Measurements from ENCODE around the gene INSIG1.

The INSIG1 gene

DNA sequence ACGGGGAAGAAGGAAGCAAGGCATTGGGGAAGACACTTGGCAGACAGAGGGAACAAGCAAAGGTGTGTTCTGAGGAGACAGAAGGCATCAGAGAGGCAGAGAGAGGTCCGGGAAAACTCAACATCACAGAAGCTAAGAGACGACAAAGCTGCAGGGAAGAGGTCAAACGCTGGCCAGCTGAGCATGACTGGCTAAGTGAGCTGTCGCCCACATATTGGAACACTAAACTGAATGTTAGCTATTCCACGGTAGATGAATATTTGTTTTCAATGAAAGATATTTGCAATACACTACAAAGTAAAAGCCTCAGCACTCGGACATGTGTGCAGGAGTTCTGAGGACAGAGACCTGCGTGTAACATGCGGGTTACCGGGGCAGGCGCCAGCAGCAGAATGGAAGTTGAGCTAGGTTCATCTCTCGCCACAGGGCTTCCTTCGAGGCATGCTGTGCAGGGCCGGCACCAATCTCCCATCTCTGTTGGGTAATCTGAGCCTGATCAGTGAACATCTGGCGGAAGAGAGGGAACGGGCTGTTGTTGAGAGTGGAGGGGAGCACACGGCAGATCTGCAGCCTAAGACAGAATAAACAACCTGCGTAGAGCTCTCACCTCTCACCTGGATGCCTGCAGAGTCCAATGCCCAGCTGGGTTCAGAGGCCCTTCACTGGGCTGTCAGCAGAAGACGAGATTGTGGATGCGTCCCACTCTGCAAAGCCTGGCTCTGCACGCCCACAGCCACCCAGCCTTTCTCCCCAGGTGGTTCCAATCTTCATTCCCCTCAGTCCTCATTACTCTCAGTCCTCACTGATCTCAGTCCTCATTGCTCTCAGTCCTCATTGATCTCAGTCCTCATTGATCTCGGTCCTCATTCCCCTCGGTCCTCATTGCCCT, 35.9 kb downstream of the INSIG1 start:
- no peak for DNase-seq

DNA sequence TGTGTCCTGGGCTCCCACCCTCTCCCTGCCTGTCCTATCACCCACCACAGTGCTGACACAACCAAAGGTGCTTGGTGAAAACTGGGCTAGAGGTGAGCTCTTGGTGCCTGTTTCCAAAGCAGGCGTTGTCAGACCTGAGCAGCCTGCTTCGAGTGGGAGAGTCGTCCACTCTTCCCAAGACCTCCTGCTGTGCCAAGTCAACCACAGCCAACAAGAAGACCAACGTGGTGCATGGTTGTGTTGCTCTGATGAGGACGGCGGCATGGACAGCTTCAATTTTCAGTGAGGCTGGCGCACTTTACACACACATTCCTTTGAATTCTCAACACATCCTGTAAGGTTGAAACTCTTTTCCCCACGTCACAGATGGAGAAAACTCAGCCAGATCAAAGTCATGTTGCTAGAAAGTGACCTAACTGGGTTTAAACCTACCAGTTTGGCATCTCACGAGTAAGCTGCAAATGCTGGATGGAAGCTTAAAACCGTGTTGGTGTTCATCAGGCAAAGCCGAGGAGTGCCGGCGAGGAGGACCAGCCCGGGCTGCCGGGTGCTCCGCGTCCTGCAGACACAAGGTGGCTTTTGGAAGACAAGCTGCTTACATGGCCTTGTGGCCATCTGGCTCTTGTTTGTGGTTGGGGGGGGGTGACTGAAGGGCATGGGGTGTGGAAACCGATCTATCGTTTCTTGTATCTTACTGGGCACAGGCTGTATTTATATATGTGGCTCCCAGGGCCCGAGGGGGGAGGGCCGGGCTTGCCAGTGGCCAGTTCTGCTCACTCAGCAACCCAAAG, 39.3 kb downstream of the INSIG1 start:
- no peak for DNase-seq

DNA sequence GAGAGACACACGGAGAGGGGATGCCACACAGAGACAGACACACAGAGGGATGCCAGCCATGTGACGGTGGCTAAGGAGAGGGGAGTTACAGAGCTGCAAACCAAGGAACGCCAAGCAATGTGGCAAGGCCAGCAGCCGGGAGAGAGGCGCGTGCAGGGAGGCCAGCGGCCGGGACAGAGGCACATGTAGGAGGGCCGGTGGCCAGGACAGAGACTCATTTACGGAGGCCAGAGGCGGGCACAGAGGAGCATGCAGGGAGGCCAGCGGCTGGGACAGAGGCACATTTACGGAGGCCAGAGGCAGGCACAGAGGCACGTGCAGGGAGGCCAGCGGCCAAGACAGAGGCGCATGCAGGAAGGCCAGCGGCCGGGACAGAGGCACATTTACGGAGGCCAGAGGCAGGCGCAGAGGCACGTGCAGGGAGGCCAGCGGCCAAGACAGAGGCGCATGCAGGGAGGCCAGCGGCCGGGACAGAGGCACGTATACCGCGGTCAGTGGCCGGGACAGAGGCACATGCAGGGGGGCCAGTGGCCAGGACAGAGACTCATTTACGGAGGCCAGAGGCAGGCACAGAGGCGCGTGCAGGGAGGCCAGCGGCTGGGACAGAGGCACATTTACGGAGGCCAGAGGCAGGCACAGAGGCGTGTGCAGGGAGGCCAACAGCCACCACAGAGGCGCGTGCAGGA, 40.4 kb downstream of the INSIG1 start:
- no peak for DNase-seq

DNA sequence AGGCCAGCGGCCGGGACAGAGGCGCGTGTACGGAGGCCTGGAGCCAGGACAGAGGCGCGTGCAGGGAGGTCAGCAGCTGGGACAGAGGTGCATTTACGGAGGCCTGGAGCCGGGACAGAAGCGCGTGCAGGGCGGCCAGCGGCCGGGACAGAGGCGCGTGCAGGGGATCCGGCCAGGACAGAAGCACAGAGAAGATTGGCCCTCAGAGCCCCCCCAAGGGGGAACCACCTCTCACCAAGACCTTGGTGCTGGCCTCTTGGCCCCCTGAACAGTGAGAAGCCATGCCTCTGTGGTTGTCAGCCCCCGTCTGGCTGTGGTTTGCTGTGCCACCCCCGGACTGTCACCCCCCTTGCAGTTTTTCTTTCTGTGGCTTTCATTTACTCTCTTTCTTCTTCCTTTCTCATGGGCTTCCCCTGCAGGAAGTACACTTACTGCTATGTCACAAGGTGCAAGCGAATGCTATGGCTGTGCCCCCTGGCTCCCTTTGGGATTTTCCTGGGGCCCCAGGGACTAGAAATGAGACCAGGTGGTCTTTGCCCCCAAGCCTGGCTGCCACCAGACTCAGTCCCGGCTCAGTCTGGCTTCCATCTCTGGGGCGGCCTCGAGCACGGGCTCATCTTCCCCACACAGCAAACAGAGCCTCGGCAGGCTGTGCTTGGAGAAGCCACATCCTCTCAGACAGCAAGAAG, 41.1 kb downstream of the INSIG1 start:
- no peak for DNase-seq

DNA sequence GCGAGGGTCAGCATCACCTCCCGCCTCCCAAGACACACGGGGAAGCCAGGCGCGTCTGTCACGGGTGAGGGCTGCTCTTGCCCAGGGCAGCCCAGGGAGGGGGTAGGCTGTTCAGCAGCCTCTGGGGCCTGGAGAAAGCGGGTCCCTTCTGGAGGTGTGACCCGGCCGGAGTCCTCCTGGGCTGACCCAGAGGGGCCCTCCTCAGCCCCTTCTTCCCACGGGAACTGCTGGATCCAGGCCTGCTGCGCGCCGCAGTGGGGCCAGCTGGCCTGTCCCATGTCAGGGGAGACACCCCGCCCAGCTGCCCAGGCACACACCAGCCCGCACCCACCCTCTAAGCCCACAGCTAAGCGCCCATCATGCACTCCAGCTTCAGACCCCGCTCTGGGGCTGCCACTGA, 41.8 kb downstream of the INSIG1 start:
- DNase-seq, result no peak

DNA sequence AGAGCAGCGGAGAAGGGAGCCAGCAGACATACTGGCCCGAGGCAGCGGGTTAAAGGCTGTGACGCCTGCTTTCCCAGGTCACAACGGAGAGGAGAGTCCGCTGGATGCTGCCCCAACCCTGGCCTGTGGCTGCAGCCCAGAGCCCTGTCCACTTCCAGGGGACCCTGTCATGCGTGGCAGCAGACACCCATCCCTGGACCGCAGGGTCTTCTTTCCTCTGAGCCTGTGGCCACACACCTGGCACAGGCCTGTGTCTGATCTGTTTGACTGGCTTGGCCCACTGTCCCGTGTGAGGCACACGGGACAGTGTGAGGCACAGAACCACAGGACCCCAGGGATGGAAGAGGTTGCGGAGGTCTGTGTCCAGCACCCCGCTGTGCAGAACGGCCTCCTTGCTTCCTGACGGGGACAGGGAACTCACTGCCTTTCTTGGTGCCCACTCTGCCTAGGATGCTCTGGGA, 42.4 kb downstream of the INSIG1 start:
- DNase-seq, result no peak

DNA sequence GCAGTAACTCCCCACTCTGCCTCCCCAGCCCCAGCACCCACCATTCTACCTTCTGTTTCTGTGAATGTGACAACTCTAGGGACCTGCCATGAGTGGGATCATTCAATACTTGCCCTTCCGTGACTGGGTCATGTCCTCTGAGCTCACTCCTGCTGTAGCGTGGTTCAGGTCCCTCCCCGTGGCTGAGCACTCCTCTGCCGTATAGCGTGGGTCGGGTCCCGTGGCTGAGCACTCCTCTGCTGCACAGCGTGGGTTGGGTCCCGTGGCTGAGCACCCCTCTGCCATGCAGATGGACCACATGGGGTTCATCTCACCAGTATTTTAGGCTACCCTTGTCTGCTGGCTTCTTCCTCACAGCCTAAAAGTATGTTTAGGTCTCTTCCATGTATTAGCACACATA, 43.0 kb downstream of the INSIG1 start:
- DNase-seq, result no peak

DNA sequence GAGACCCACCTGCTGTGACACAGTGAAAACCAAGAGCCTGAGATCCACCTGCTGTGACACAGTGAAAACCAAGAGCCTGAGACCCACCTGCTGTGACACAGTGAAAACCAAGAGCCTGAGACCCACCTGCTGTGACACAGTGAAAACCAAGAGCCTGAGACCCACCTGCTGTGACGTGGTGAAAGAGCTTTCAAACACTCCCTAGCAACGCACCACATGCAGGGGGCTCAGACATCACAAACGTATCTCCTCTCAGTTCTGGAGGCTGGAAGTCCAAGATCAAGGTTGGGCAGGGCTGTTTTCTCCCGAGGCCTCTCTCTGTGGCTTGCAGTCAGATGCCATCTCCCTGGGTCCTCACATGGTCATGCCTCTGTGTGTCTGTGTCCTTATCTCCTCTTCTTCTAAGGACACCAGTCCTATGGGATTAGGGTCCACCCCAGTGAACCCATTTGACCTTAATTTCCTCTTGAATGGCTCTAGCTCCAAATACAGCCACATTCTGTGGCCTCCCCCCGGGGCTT, 43.8 kb downstream of the INSIG1 start:
- no peak for DNase-seq

DNA sequence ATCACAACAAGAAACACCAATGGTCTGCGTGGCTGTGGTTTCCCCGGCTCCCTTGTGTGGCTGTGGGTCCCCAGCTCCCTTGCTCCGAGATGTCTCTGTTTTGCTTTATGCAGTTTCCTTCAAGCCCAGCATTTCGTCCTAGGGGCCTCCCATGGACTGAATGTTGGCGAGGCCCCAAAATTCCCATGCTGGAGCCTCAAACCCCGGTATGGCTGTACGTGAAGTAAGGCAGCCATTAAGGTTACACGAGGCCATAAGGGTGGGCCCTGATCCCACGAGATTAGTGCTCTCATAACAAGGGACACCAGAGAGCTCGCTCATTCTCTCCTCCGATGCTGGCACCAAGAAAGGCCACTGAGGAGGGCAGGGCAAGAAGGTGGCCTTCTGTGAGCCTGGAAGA, 44.6 kb downstream of the INSIG1 start:
- DNase-seq, result no peak

DNA sequence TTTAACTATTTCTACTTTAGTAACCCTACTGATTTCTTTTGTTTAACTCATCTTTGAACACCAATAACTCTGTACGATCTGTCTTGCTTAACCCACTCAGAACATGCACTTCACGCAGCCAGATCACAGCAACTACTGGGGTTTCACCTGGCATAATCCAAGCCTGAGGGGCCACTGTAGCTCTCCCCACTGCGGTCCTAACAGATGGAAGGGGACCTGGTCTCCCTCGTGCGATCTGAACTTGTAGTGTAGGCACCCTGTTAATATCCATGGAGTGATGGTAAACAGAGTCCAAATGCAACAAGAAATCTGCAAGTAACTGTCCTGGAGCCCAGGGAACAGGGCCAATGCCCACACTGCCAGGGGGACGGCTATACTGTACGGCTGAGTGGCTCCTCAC, 45.5 kb downstream of the INSIG1 start:
- DNase-seq, result no peak

DNA sequence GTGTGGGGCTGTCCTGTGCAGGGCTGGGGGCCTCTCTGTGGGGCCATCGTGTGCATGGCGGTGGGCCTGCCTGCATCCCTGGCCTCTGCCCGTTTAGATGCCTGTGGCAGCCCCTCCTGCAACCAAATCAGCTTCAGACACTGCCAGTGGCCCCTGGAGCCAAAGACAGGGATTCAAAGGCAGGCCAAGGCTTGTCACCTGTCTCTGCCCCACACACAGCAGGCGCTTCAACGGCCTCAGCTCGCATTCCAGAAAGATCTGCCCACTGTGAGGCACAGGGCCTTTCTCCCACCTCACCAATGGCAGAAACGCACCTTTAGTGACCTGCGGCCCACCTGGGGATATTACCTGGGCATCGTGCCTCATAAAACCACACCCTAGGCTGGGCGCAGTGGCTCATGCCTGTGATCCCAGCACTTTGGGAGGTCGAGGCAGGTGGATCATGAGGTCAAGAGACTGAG, 46.0 kb downstream of the INSIG1 start:
- DNase-seq, result no peak

DNA sequence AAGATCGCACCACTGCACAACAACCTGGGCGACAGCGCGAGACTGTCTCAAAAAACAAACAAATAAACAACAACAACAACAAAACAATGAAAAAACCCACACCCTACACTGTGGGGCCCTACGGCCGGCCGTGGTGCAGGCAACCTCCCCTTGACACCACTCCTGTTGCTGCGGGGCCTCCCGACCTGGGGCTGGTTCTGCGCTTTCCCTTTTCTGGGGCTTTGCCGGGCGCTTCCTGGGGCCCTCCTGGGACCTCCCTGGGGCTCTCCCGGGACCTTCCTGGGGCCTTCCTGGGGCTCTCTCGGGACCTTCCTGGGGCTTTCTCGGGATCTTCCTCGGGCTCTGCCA, 46.6 kb downstream of the INSIG1 start:
- DNase-seq, result no peak

DNA sequence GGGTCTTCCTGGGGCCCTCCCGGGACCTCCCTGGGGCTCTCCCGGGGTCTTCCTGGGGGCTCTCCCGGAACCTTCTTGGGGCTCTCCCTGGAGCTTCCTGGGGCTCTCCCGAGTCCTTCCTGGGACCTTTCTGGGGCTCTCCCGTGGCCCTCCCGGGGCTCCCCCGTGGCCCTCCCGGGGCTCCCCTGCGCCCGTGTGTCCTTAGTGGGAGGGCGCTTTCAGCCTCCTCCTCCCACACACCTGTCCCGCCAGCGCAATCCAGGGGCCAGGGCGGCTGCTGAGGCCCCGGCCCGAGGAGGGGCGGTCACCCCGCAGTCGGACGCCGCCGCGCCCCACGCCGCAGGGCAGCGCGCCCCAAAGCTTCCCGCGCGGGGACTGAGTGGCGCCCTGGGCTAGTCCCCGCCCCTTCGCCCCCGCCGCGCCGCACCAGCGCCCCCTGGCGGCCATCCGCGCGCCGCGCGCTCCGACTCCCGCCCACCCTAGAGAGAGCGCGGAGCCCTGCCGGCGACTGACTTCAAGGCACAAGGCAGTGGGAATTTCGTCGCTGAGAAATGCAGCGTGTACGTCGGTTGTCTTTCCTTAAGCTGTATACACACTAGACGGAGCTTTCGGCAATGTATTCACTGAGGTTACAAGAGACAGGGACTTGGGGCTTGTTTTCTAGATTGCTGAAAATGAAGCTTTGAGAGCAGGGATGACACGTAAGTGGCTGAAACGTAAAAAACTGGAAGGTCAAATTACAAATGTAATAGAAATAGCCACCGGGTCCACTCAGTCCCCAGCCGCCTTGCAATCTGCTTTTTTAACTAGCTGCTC, 47.1 kb downstream of the INSIG1 start:
- DNase-seq, result peak; percentile 45

DNA sequence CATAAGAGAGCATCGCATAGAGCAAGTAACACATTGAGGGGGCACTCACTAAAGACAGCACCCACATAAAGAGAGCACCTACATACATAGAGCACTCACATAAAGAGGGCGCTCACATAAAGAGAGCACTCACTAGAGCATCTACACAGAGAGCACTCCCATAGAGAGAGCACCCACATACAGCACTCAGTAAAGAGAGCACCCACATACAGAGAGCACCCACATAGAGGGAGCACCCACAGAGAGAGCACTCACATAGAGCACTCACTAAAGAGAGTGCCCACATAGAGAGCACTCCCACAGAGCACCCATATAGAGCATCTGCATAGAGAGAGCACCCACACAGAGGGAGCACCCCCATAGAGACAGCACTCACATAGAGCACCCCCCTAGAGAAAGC, 47.8 kb downstream of the INSIG1 start:
- DNase-seq, result no peak

DNA sequence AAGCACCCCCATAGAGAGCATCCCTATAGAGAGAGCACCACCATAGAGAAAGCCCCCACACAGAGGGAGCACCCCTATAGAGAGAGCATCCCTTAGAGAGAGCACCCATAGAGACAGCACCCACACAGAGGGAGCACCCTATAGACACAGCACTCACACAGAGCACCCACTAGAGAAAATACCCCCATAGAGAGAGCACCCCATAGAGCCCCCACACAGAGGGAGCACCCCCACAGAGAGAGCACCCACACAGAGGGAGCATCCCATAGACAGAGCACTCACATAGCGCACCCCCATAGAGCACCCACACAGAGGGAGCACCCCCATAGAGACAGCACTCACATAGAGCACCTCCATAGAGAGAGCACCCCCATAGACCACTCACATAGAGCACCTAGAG, 48.6 kb downstream of the INSIG1 start:
- DNase-seq, result no peak

DNA sequence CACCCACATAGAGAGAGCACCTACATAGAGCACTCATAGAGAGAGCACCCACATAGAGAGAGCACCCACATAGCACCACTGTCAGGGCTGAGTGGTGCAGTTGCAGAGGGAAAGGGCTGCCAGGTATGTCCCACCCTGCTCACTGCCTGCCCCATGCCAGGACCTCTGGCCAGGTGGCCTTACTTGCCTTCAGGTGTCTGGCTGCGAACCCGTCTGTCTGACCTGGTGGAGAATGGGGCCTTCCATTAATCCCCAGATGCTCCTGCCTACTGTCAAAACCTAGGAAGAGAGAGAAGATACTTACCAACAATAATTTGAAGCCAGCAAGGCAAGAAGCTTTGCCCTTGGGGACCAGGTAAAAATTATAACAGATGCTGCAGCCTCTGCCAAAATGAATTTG, 51.1 kb downstream of the INSIG1 start:
- DNase-seq, result no peak

DNA sequence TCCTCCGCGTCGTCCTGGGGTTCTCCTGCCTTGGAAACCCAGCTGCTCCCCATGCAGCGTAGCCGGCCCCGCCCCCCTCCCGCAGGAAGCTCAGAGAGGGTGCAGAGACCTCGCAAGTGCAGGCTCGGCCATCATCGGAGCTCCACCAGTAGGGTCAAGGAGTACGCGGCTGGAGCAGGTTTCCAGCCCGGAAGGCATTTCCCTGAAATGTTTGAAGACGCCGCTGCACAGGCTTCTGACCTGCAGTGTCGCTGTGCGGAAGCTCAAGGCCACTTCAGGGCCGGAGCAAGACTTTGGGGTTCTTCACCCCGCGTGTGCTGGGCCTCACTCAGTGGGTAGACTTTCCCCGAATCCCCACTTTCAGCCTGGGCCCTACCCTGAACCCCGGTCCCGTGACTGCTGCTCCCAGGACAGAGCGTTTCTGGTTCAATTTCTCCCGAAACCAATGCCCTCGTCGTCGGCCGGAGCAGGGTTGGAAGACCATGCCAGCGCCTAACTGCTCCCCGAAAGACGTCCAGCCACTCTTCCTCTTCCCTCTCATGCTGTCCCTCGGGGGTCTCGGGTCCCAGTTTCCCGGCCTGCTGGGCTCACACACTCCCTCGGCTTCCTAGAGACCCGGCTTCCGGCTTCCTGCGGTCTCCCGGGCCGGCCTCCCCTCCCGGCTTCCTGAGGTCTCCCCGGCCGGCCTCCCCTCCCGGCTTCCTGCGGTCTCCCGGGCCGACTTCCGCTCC, 52.1 kb downstream of the INSIG1 start:
- no peak for DNase-seq

DNA sequence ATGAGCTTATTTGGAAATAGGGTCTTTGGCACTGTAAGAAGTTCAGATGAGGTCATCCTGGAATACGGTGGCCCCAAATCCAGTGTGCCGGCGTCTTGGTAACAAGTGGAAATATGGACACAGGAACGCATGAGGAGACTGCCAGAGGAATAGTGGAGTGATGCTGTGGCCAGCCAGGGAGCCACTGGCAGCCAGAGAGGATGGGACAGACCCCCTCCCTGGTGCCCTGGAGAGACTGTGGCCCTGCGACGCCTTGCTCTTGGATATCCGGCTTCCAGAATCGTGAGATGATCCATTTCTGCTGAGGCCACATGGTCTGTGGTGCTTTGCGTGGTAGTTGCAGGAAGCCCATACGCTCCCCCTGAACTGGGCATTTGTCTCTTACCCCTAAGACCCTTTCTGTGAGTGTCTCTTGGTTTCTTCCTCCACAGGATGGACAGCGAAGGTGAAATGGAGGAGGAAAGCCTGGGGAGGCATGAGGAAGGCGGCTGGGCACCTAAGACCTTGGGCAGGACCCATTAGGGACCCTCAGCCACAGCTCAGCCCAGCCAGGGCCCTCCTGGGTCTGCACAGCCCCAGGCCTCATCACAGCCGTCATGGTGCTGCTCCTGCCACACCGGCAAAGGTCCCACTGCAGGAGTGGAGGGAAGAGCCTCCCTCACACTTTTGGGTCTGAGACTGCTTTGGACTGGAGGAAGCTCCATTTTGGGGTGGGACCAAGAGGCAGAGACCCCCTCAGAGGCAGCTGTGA, 53.6 kb downstream of the INSIG1 start:
- DNase-seq, result no peak

DNA sequence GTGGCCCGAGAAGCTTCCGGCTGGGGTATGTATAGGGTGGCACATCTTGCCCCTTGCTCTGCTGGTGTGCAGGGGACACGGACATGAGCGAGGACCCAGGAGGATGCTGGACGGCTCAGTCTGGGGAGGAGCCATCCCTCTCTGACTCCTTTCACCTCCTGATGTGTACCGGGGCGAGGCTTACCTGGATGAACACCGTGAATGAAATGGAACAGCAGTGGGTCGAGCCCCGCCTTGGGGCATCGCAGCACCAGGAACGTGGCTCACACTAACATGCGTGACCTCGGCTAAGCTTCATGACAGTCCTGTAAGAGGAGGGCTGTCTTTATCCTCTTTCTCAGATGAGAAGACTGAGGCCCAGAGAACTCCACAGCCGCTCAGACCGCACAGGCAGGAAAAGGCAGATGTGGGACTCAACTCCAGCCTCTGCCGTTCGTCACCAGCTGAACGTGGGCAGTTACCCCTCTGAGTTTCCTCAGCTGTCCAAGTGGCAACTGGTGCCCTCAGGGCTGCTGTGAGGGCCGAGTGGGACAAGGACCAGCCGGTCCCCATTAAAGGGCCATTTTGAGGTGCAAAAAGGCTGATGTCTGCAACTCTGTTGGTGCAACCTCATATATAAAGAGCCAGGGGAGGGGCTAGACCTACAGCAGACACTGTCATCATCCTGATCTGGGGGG, 54.5 kb downstream of the INSIG1 start:
- no peak for DNase-seq

DNA sequence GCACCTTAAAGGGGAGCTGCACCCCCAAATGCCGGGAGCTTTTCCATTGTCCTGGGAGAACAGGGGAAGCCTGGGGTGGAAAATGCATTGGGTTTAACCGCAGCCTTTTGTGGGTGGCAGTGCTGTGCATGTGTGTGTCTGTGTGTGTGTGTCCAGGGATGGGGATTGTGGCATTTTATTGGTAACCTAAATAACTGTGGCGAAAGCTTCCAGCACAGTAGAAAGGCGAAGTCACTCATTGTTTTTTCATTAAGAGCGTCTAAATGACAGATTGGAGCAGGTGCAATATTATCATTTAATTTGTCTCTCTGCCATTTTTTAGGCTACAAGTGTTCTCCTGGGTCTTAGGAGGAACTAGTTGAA, 55.1 kb downstream of the INSIG1 start:
- no peak for DNase-seq
